Activated T-helper 17 cell treated with anti-CD3 and anti-CD28 coated beads, Interleukin-2, amount 50 U/mL, for 72 hours (primary cell): ENCODE results near the gene C9. TPM values are rescaled to one million over a fixed set of nuclear protein-coding genes. Genes with fewer than 3 reads are reported as not detected.
"Not testable (repeated sequence)": the region's sequence is repeated elsewhere in the genome, so short reads cannot be mapped to it uniquely, and the experiment has no call there.

Experiments used
- ATAC-seq: fragments of 150-1000 bp; cut with Tn5 transposase; replicated peaks from 2 replicates; pipeline ENCODE4 v1.10.0; 2021; ENCODE audit warnings: mild to moderate bottlenecking, moderate library complexity
- H3K27ac Mint-ChIP-seq: one replicate; pipeline ENCODE4 v1.8.0; 2022; ENCODE audit warnings: mixed read lengths
- H3K27me3 Mint-ChIP-seq: one replicate; pipeline ENCODE4 v1.8.0; 2022; ENCODE audit warnings: mixed read lengths
- H3K36me3 Mint-ChIP-seq: one replicate; pipeline ENCODE4 v1.8.0; 2022; ENCODE audit warnings: low read depth, mild to moderate bottlenecking, mixed read lengths
- H3K4me1 Mint-ChIP-seq: one replicate; pipeline ENCODE4 v1.8.0; 2022; ENCODE audit warnings: mixed read lengths
- H3K4me3 Mint-ChIP-seq: one replicate; pipeline ENCODE4 v1.8.0; 2022; ENCODE audit warnings: mild to moderate bottlenecking, mixed read lengths
- H3K9me3 Mint-ChIP-seq: one replicate; pipeline ENCODE4 v1.8.0; 2022; ENCODE audit warnings: mixed read lengths
- total RNA-seq, 2 donors: library from RNA; stranded (reverse); gene quantifications; one replicate each; pipeline ENCODE4 v1.2.3, GENCODE V29; 2022

Gene C9
- total RNA-seq: not detected

DNA sequence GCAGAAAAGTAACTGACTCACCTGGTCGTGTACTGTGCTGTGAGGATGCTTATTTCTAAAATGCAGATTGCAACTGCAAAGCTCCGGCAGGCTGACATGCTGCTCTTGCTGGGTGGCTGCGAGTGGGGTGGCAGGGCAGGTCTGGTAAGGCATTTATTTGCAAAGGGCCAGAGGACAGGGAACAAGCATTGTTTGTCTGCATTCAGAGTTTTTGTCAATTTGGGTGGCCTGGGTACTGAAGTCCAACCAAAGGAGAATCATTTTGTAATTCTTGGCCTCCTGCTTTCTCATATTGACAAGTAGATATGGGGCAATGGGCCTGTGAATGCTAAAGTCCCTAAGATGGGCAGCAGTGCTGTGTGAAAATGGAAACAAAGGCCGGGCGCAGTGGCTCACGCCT, at the start of gene C9:
TSS of gene C9 (minus strand) at position 129 of the 400 bp plus-strand sequence. CDS start at position 98, 31 bp downstream.
- Mint-ChIP-seq H3K27me3 (peaks cover 7% of the 10 kb centered on the region), H3K4me1 (no peaks in the 10 kb centered on the region), H3K9me3 (no peaks in the 10 kb centered on the region), H3K4me3 (no peak within 1 kb of the TSS), H3K27ac (no peak within 1 kb of the TSS), H3K36me3 (no peaks in the 10 kb centered on the region)
- no peak for ATAC-seq

DNA sequence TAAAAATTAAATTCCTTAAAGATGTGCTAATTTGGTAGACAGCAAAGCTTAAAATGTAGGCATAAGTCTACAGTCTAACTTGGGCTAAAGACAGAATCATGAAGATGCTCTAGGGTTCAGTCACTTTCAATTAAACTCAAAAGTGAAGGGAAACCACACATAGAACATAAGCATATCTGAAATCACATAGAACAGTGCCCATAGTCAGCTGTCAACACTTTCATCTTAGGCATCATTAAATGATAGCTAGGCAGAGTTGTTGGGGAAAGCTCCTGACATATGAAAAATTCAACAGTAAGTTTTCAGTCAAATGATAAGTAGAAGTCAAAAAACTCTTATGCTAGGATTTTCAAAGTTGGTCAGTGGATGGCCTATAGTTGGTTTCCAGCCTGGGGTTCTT, 49.5 kb upstream of the C9 start:
- no peaks in the 10 kb centered on the region for H3K9me3 Mint-ChIP-seq
- H3K27me3 Mint-ChIP-seq: peaks cover 9% of the 10 kb centered on the region
- no peak overlapping the region for H3K27ac Mint-ChIP-seq
- ATAC-seq: no peak
- H3K4me1 Mint-ChIP-seq: no peaks in the 10 kb centered on the region
- no peak overlapping the region for H3K4me3 Mint-ChIP-seq
- no peaks in the 10 kb centered on the region for H3K36me3 Mint-ChIP-seq

DNA sequence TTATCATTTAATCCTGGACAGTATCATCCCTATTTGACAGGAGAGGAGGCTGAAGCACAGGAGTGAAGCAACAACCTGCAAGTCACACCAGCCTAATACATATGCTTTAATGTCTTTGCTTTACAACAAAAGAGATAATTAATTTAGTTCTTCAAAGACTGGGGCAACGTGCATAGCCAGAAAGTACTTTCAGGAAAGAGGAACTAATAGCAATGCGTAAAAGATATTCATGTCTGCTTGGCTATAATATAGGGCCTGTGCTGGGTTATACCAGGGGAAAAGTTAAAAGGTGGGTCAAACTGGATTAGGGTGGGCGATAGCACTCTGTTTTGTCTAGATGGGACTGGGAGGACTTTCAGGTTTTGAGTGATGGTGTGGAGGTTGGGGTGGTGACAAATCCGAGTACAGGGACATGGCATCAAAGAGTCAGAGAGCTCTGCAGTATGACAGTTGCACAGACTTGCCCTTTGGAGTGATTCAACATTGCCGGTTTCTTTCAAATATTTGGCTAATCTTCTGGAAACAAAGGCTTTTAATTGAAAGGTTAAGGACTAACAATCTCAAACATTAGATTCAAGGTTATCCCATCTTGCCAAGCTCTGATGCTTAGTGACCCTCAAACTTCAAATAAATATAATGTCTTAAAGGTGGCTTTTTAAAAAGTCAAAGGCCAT, 48.6 kb upstream of the C9 start:
- Mint-ChIP-seq H3K27me3 (peaks cover 11% of the 10 kb centered on the region), H3K4me3 (no peak overlapping the region), H3K36me3 (no peaks in the 10 kb centered on the region), H3K4me1 (no peaks in the 10 kb centered on the region), H3K27ac (no peak overlapping the region), H3K9me3 (no peaks in the 10 kb centered on the region)
- no peak for ATAC-seq

DNA sequence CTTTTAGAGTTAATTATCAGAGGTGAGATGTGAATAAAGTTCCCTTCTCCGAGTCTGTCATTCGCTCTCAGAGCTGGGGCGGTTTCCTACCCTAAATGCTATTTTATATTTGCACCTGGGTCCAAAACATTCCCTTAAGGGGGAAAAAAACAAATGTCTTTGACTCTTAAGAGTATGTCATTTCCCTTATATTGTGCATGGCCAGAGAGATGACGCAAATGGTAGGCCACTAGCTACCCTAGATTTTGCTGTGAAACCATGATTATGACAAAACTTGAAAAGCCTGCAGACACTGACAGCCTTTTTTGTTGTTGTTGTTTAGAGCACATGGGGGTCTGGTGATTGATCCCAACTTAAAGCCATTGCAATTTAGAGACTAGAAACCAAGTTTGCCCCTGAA, 47.7 kb upstream of the C9 start:
- no peak overlapping the region for H3K4me3 Mint-ChIP-seq
- H3K36me3 Mint-ChIP-seq: no peaks in the 10 kb centered on the region
- H3K27ac Mint-ChIP-seq: no peak overlapping the region
- no peaks in the 10 kb centered on the region for H3K4me1 Mint-ChIP-seq
- no peaks in the 10 kb centered on the region for H3K9me3 Mint-ChIP-seq
- ATAC-seq: no peak
- H3K27me3 Mint-ChIP-seq: peaks cover 6% of the 10 kb centered on the region

DNA sequence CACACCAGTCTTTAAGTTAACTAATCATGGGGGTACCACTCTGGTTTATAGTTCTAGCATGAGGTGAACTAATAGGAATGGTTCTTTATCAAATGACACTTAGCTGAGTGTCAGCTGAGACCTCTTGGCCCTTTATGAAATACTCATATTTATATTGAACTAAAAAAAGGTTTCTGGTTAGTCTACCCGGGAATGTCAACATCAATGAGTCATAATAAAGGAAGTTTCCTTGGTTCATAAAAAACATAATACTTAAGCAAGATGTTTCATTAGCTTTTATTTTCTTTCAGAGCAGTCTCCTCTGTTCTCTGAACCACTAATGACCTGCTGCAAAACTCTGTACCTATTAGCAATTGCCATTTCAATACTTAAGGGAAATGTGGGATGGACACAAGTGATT, 46.8 kb upstream of the C9 start:
- peaks cover 7% of the 10 kb centered on the region for H3K27me3 Mint-ChIP-seq
- H3K36me3 Mint-ChIP-seq: no peaks in the 10 kb centered on the region
- H3K9me3 Mint-ChIP-seq: no peaks in the 10 kb centered on the region
- H3K4me3 Mint-ChIP-seq: no peak overlapping the region
- H3K4me1 Mint-ChIP-seq: no peaks in the 10 kb centered on the region
- no peak for ATAC-seq
- no peak overlapping the region for H3K27ac Mint-ChIP-seq

DNA sequence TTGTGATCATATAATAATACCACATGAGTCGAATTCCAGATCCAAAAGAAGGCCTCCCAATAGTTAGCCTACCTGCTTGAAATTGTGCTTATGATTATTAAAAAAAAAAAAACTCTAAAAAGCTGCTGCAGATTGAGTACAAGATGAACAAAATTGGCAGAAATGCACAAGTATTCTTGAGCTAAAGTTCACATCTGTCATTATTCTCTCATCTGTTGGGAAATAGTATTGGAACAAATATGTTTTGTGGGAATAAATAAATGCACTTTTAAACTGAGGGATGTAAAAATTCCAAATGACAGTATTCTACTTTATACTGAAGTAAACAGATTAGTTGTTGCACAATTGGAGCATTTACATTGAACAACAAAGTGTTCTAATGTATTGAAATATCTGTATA, 44.7 kb upstream of the C9 start:
- Mint-ChIP-seq H3K27me3 (peaks cover 17% of the 10 kb centered on the region), H3K4me3 (no peak overlapping the region), H3K4me1 (no peaks in the 10 kb centered on the region), H3K36me3 (no peaks in the 10 kb centered on the region), H3K9me3 (no peaks in the 10 kb centered on the region), H3K27ac (no peak overlapping the region)
- ATAC-seq: no peak

DNA sequence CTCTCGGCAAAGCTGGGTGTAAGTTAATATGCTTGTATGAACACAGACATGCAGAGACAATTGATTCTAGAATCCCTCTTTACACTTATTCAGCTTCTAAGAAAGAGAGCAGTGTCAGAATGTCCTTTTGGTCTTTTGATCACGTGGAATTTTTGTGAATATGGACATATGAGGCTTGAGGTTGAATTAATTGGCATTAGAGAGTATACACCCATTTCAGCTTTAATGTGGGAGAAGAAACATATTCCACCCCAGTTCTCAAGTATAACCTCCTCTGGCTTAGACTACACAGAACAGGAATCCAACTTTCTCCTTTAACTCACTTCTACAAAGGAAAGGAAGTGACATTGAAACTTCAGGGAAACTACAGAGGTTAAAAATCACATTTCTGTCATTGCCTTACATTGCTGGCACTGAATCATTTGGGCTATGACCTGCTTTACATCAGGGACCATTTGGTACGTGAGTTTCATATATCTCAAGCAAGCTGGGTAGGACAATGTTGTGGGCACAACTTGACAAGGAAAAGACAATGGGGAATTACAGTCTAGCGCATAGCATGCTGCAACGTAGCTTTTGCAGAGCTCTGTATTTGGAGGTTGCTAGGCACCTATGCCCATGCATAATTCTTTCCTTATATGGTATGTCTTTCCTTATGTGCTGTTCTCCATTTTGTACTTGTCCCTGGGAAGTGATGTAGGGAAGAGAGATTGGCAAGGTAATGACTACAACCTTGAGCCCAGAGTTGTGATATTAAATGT, 41.0 kb upstream of the C9 start:
- Mint-ChIP-seq H3K27me3 (peaks cover 17% of the 10 kb centered on the region), H3K36me3 (no peaks in the 10 kb centered on the region), H3K4me3 (no peak overlapping the region)

DNA sequence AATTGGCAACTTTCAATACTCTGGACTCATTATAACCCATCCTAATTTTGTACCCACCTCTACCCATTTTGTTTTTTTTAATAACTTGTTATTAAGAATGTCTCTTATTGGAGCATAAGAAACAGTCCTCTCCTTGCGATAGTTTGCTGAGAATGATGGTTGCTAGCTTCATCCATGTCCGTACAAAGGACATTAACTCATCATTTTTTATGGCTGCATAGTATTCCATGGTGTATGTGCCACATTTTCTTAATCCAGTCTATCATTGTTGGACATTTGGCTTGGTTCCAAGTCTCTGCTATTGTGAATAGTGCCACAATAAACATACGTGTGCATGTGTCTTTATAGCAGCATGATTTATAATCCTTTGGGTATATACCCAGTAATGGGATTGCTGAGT, 39.5 kb upstream of the C9 start:
- H3K4me1 Mint-ChIP-seq, H3K27ac Mint-ChIP-seq, H3K36me3 Mint-ChIP-seq, H3K9me3 Mint-ChIP-seq, H3K4me3 Mint-ChIP-seq, ATAC-seq: not testable (repeated sequence)
- peaks cover 13% of the 10 kb centered on the region for H3K27me3 Mint-ChIP-seq

More for the DNA sequence above, 41.0 kb upstream of the C9 start:
- no peaks in the 10 kb centered on the region for H3K4me1 Mint-ChIP-seq
- no peaks in the 10 kb centered on the region for H3K9me3 Mint-ChIP-seq
- no peak overlapping the region for H3K27ac Mint-ChIP-seq
- no peak for ATAC-seq

DNA sequence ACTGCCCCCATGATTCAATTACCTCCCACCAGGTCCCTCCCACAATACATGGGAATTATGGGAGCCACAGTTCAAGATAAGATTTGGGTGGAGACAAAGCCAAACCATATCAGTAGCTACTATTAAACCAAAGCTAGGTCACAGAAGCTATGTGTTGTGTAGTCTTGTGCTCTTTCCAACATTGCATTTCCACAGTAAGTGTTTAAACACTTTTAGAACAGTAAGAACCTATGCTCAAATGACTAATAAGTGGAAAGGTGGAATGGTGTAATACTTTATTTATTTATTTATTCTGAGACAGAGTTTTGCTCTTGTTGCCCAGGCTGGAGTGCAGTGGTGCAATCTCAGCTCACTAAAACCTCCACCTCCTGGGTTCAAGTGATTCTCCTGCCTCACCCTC, 37.8 kb upstream of the C9 start:
- ATAC-seq, H3K4me3 Mint-ChIP-seq, H3K4me1 Mint-ChIP-seq, H3K9me3 Mint-ChIP-seq, H3K27ac Mint-ChIP-seq, H3K36me3 Mint-ChIP-seq: not testable (repeated sequence)
- H3K27me3 Mint-ChIP-seq: peaks cover 11% of the 10 kb centered on the region

DNA sequence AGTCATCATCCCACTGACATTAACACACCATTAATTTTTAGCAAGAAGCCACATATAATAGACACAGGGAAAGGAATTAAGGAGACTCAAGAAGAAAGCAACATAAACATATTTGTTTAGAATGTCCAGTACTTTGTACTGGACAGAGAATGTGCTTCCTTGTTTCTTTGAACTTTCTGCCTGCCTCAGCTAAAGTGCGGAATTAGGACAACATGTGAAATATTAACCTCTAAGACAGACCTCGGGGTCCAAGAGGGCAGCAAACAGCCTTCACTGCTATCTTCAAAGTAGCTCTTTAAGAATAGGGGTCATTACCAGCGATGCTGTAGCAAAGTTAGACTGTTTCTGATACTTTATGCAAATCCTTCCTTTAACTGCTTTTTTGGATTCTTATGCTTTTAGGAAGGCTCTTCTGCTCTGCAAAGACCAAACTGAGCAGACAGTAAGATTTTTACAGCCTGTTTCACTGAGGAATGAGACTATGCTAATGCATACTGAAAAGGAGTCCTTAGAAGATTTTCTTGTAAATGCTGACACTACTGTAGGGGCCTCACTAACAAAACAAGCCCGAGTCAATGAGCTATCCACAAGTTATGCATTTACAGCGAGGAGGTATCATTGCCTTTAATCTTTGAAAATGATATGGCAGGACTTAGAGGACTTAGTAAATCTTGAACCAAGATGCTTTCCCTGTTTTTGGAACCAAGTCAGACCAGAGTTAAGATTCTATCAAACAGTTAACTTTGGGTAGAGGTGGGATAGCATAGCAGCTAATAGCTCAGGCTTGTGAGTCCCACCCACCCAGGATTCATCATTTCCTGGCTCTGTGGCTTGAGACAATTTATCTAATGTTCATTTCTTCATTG, 36.7 kb upstream of the C9 start:
- no peak for ATAC-seq
- H3K36me3 Mint-ChIP-seq: no peaks in the 10 kb centered on the region
- H3K27ac Mint-ChIP-seq: no peak overlapping the region
- no peaks in the 10 kb centered on the region for H3K4me1 Mint-ChIP-seq
- H3K9me3 Mint-ChIP-seq: no peaks in the 10 kb centered on the region
- H3K4me3 Mint-ChIP-seq: no peak overlapping the region
- H3K27me3 Mint-ChIP-seq: peaks cover 9% of the 10 kb centered on the region

DNA sequence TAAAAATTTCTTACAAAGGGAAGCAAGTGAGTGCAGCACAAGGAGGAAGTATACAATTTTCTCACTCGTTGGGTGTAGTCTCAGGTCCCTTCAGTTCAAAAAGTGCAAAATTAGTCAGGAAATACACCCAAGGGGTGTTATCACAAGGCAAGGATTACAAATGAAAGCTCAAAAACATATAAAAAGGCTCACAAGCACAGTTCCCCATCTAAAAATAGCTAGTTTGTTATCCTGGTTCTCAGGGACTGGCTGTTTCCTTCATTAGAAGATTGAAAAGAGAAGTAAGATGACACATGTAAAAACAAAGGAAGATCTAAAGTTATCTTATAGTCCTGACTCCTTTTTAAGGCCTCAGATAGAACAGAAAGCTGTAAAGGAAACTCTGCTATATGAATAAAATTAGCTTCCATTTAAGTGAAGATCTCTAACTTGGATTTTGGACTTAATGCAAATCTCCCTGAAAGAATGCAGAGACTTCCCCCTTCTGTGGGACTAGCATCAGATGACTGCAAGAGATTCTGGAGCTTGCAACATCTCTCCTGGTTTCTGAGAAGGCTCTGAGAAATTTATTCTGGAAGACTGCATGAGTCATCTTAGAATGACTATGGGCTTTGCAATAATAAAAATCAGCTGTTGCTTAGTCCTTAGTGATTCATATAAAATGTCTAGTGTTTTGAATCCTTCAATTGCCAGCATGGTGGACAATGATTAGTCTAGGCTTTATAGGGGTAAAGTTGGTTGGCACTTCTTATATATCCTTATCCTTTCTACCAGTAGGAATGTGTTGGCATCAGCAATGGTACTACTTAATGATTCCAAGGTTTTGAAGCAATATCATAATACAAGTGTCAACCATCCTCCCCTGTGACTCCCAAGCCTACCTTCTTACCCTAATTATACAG, 35.1 kb upstream of the C9 start:
- no peak overlapping the region for H3K27ac Mint-ChIP-seq
- no peaks in the 10 kb centered on the region for H3K36me3 Mint-ChIP-seq
- H3K9me3 Mint-ChIP-seq: no peaks in the 10 kb centered on the region
- no peak for ATAC-seq
- H3K27me3 Mint-ChIP-seq: no peaks in the 10 kb centered on the region
- H3K4me3 Mint-ChIP-seq: no peak overlapping the region
- no peaks in the 10 kb centered on the region for H3K4me1 Mint-ChIP-seq

DNA sequence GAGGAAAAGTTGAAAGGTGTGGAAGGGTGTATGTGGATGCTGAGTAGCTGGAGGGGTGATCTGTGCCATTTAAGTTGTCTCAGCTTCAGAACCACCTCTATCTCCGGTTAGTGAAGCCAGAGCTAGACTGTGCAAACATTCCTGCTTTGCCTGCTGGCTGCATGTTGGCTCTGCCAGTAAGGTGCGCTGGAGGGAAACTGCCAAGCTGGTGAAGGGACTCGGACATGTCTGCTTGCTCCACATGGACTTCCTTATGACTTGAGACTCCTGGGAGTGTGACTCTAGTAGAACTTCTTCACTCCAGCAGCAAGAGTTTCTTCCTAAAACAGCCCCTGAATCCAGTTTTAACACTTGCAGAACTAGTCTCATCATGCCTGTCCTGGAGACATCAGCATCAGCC, 32.5 kb upstream of the C9 start:
- Mint-ChIP-seq H3K36me3 (no peaks in the 10 kb centered on the region), H3K27ac (no peak overlapping the region), H3K4me3 (no peak overlapping the region), H3K27me3 (no peaks in the 10 kb centered on the region), H3K9me3 (no peaks in the 10 kb centered on the region), H3K4me1 (no peaks in the 10 kb centered on the region)
- no peak for ATAC-seq

DNA sequence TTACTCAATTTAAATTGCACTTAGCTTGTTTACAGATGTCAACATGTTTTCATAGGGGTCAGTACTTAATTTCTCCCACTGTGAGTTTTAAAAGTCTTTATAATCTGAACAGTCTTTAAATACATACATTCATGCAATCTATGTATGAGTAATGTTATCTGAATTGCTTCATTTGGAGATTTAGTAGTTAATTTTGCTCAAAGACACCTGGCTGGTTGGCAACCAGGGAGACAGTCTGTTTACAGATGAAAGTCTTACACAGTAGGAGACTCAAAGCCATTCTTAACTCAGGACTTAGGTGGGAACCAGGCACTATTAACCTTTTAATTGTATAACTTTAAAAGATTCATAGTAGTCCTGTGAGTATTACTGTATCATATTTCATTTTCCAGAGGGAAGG, 31.2 kb upstream of the C9 start:
- Mint-ChIP-seq H3K4me3 (no peak overlapping the region), H3K27ac (no peak overlapping the region), H3K4me1 (no peaks in the 10 kb centered on the region), H3K27me3 (no peaks in the 10 kb centered on the region), H3K9me3 (no peaks in the 10 kb centered on the region), H3K36me3 (no peaks in the 10 kb centered on the region)
- ATAC-seq: no peak

DNA sequence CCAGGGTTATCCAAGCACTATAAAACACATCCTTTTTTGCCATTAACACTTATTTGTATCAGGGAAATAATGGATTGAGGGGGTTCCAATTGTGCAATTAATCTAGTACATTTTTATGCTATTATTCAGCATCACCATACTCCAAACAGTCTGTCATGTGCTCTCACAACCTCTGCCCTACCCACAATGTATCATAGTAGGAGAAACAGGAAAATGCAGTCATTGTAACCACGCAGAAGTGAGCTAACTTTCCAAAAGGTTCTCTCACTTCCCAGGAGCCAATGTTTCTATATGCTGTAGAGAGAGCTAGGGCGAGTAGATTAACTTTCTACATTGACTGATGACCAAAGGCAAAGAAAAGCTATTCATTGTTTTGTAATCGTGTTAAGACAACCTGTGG, 30.7 kb upstream of the C9 start:
- no peaks in the 10 kb centered on the region for H3K36me3 Mint-ChIP-seq
- ATAC-seq: peak; percentile 21
- no peak overlapping the region for H3K27ac Mint-ChIP-seq
- no peaks in the 10 kb centered on the region for H3K27me3 Mint-ChIP-seq
- no peaks in the 10 kb centered on the region for H3K4me1 Mint-ChIP-seq
- no peaks in the 10 kb centered on the region for H3K9me3 Mint-ChIP-seq
- no peak overlapping the region for H3K4me3 Mint-ChIP-seq
